H1 (cell line): ENCODE data around the gene SCAMP4. TPM values are rescaled to one million over a fixed set of nuclear protein-coding genes. Genes with fewer than 3 reads are reported as not detected.
"Not testable (repeated sequence)": the region's sequence is repeated elsewhere in the genome, so short reads cannot be mapped to it uniquely, and the experiment has no call there.

ENCODE experiments used
- CTCF ChIA-PET: fragments of 300-600 bp; sonication (Branson Sonifier 250); formaldehyde crosslinking; loops from one replicate; lab custom pipeline; 2021; ENCODE audit not compliant: partially characterized antibody; lab: Charles Lee
- POLR2A ChIA-PET: fragments of 300-600 bp; sonication (Branson Sonifier 250); formaldehyde crosslinking; loops from one replicate; lab custom pipeline; 2021; ENCODE audit warnings: inconsistent platforms; ENCODE audit not compliant: partially characterized antibody; lab: Charles Lee
- DNase-seq, 2 experiments: peaks; one replicate each; pipeline versions ENCODE4 v3.0.0 to v3.0.0-alpha.2; 2010 to 2022; ENCODE audit warnings: low spot score in 2 of 2, low read depth in 1 of 2, mixed read lengths in 1 of 2
- FAIRE-seq: peaks from 2 replicates; lab custom pipeline; 2011; peaks lifted over from hg19 to GRCh38; lab: Jason Lieb, UNC
- H2AFZ ChIP-seq: 2 replicates; pipeline ENCODE4 v1.8.1; 2012; ENCODE audit warnings: low read length, inconsistent platforms
- H2AK5ac ChIP-seq: 2 replicates; pipeline ENCODE4 v1.6.1; 2013; ENCODE audit warnings: low read depth, low read length
- H2BK120ac ChIP-seq: replicated peaks from 2 replicates; pipeline ENCODE3; 2013; ENCODE audit warnings: low read depth, low read length, inconsistent platforms
- H2BK12ac ChIP-seq: 2 replicates; pipeline ENCODE4 v1.6.1; 2013; ENCODE audit warnings: low read depth, low read length
- H2BK15ac ChIP-seq: 2 replicates; pipeline ENCODE4 v1.6.1; 2013; ENCODE audit warnings: low read length
- H2BK20ac ChIP-seq: 2 replicates; pipeline ENCODE4 v1.6.1; 2013; ENCODE audit warnings: low read length
- H2BK5ac ChIP-seq: 2 replicates; pipeline ENCODE4 v1.6.1; 2013; ENCODE audit warnings: low read depth, low read length
- H3K14ac ChIP-seq: 2 replicates; pipeline ENCODE4 v1.6.1; 2013; ENCODE audit warnings: inconsistent platforms; ENCODE audit not compliant: insufficient read length
- H3K18ac ChIP-seq: 2 replicates; pipeline ENCODE4 v1.6.1; 2013; ENCODE audit warnings: low read length; ENCODE audit errors: extremely low read depth
- H3K23ac ChIP-seq: 2 replicates; pipeline ENCODE4 v1.6.1; 2013; ENCODE audit warnings: inconsistent platforms; ENCODE audit not compliant: insufficient read length
- H3K23me2 ChIP-seq: 2 replicates; pipeline ENCODE4 v1.6.1; 2013; ENCODE audit warnings: low read depth, low read length
- H3K27ac ChIP-seq: 2 replicates; pipeline ENCODE4 v1.6.1; 2011; ENCODE audit warnings: low read depth, low read length, inconsistent platforms
- H3K27me3 ChIP-seq, 4 experiments: replicated peaks in 1 of 4; 1 replicate in 1 of 4; 2 replicates in 3 of 4; pipeline versions ENCODE4 v1.6.1 to v1.8.1; 2011 to 2013; ENCODE audit warnings: low read length in 3 of 4, mild to moderate bottlenecking in 3 of 4, inconsistent platforms in 2 of 4, mixed read lengths in 2 of 4, moderate library complexity in 1 of 4; ENCODE audit not compliant: control insufficient read depth in 3 of 4, insufficient read depth in 3 of 4; ENCODE audit errors: extremely low read depth in 1 of 4
- H3K36me3 ChIP-seq, 4 experiments: 2 replicates each; pipeline versions ENCODE4 v1.6.1 to v1.8.1; 2011 to 2013; ENCODE audit warnings: mild to moderate bottlenecking in 4 of 4, low read length in 3 of 4, moderate library complexity in 2 of 4, control low read depth in 1 of 4, inconsistent platforms in 1 of 4; ENCODE audit not compliant: insufficient read depth in 4 of 4, control insufficient read depth in 2 of 4
- H3K4ac ChIP-seq: replicated peaks from 2 replicates; pipeline ENCODE3; 2013; ENCODE audit warnings: low read length, low read depth, mixed read lengths, inconsistent platforms; ENCODE audit not compliant: insufficient read length
- H3K4me1 ChIP-seq, 4 experiments: replicated peaks in 1 of 4; 1 replicate in 1 of 4; 2 replicates in 3 of 4; pipeline versions ENCODE4 v1.6.1 to v1.8.1; 2011 to 2013; ENCODE audit warnings: low read length in 3 of 4, inconsistent platforms in 2 of 4, mixed read lengths in 1 of 4; ENCODE audit not compliant: insufficient read depth in 4 of 4, control insufficient read depth in 3 of 4
- H3K4me2 ChIP-seq, 2 experiments: 2 replicates each; pipeline versions ENCODE4 v1.6.1 to v1.8.1; 2011 to 2013; ENCODE audit warnings: low read depth in 2 of 2, low read length in 2 of 2, control low read depth in 1 of 2, inconsistent platforms in 1 of 2, mild to moderate bottlenecking in 1 of 2; ENCODE audit not compliant: insufficient read depth in 1 of 2
- H3K4me3 ChIP-seq, 4 experiments: fragments of 200-600, 300-600 bp in 1 of 4; sonication (generic), shearing (Covaris generic), sonication (Bioruptor Twin) in 1 of 4; 2 replicates each; pipeline versions ENCODE4 v1.5.1 to v1.8.1; 2011 to 2016; ENCODE audit warnings: low read length in 4 of 4, low read depth in 3 of 4, control low read depth in 2 of 4, inconsistent platforms in 2 of 4, mild to moderate bottlenecking in 2 of 4, mixed read lengths in 1 of 4, moderate library complexity in 1 of 4; ENCODE audit not compliant: insufficient read depth in 2 of 4; ENCODE audit errors: extremely low read depth in 1 of 4
- H3K56ac ChIP-seq: replicated peaks from 2 replicates; pipeline ENCODE3; 2013; ENCODE audit warnings: low read depth, mild to moderate bottlenecking, mixed read lengths, low read length, inconsistent platforms; ENCODE audit not compliant: insufficient read length
- H3K79me1 ChIP-seq: 2 replicates; pipeline ENCODE4 v1.6.1; 2013; ENCODE audit warnings: low read depth, low read length, control low read depth
- H3K79me2 ChIP-seq, 2 experiments: 2 replicates each; pipeline versions ENCODE4 v1.6.1 to v1.8.1; 2012 to 2013; ENCODE audit warnings: low read length in 2 of 2, mild to moderate bottlenecking in 2 of 2, inconsistent platforms in 1 of 2; ENCODE audit not compliant: insufficient read depth in 2 of 2, control insufficient read depth in 1 of 2
- H3K9ac ChIP-seq, 4 experiments: replicated peaks in 1 of 4; 1 replicate in 1 of 4; 2 replicates in 3 of 4; pipeline versions ENCODE4 v1.6.1 to v1.8.1; 2011 to 2013; ENCODE audit warnings: low read depth in 3 of 4, low read length in 3 of 4, control low read depth in 2 of 4, mild to moderate bottlenecking in 2 of 4, moderate library complexity in 2 of 4, inconsistent platforms in 1 of 4; ENCODE audit errors: extremely low read depth in 1 of 4
- H3K9me3 ChIP-seq, 2 experiments: 2 replicates each; pipeline versions ENCODE4 v1.6.1 to v1.8.1; 2012 to 2013; ENCODE audit warnings: mild to moderate bottlenecking in 2 of 2, moderate library complexity in 2 of 2, control low read depth in 1 of 2, inconsistent platforms in 1 of 2, low read depth in 1 of 2, low read length in 1 of 2, mixed read lengths in 1 of 2; ENCODE audit not compliant: insufficient read depth in 2 of 2
- H4K20me1 ChIP-seq, 2 experiments: replicated peaks in 1 of 2; 2 replicates each; pipeline versions ENCODE3 to v1.8.1; 2011 to 2013; ENCODE audit warnings: inconsistent platforms in 2 of 2, low read length in 2 of 2, mild to moderate bottlenecking in 1 of 2; ENCODE audit not compliant: insufficient read depth in 2 of 2, control insufficient read depth in 1 of 2
- H4K5ac ChIP-seq: 2 replicates; pipeline ENCODE4 v1.6.1; 2013; ENCODE audit warnings: low read length, low read depth, mixed read lengths, inconsistent platforms; ENCODE audit not compliant: insufficient read length
- H4K8ac ChIP-seq: 2 replicates; pipeline ENCODE4 v1.8.0; 2013; ENCODE audit warnings: mild to moderate bottlenecking, moderate library complexity, low read length, inconsistent platforms; ENCODE audit not compliant: insufficient read depth; ENCODE audit errors: extremely low read depth
- H4K91ac ChIP-seq: replicated peaks from 2 replicates; pipeline ENCODE3; 2013; ENCODE audit warnings: low read length, mixed read lengths, inconsistent platforms; ENCODE audit not compliant: insufficient read length
- WGBS, 2 experiments: shearing (Covaris generic) in 1 of 2; methylation state at CpG; one replicate each; pipeline versions ENCODE4 v1.1.6 to v1.1.7; 2013 to 2015; ENCODE audit warnings: low lambda C conversion rate in 2 of 2, mixed read lengths in 2 of 2, inconsistent platforms in 1 of 2, low coverage in 1 of 2, missing lambda C conversion rate in 1 of 2; ENCODE audit not compliant: insufficient replicate concordance in 2 of 2, insufficient coverage in 1 of 2, insufficient read length in 1 of 2; ENCODE audit errors: extremely low coverage in 1 of 2, missing lambda C conversion rate in 1 of 2; 5-methylcytosine and 5-hydroxymethylcytosine counted together
- polyA plus RNA-seq, 7 experiments: library from polyadenylated mRNA; depleted of rRNA in 3 of 7; stranded (reverse) in 5 of 7; unstranded in 2 of 7; fragments of >200 nt in 5 of 7; fragments of 200-250 nt in 2 of 7; gene quantifications; 1 replicate in 5 of 7; 2 replicates in 1 of 7; 4 replicates in 1 of 7; pipeline versions ENCODE4 v1.2.1 to v1.2.3, GENCODE V29; 2011 to 2013; ENCODE audit warnings: missing spikeins in 2 of 7, mixed read lengths in 2 of 7
- total RNA-seq: library from RNA; stranded (reverse); fragmentation: NEBNext Ultra II Directional; extraction: Animal tissue kit (Norgen Biotek cat#: 25700); gene quantifications from 2 replicates; pipeline ENCODE4 v1.2.1, GENCODE V29; 2021

The SCAMP4 gene
- total and polyA plus RNA-seq, 2 of the 8 experiments (the other 6 are each of a cell fraction or from before 2014, with no cell fraction given) = 17.1 to 61.4 TPM

GRCh38 chr19:1875265-1875645 lies 29.9 kb upstream of the SCAMP4 start:
- POLR2A ChIA-PET = interaction anchor here (0.9 to 2.6 kb wide), 6 partner anchors 9 to 29 kb away, joined by 3 to 13 read pairs (median 6); partner anchors contain the start of gene ABHD17A
- H3K27ac ChIP-seq, H2BK15ac ChIP-seq: not testable (repeated sequence)

More at GRCh38 chr19:1875265-1875645, 29.9 kb upstream of the SCAMP4 start:
- H3K4me1 ChIP-seq, H4K91ac ChIP-seq, H2BK120ac ChIP-seq, H2AFZ ChIP-seq, H4K20me1 ChIP-seq, H2BK5ac ChIP-seq, DNase-seq, H3K27me3 ChIP-seq, H2BK20ac ChIP-seq, H3K9me3 ChIP-seq, H4K8ac ChIP-seq, H4K5ac ChIP-seq, H2BK12ac ChIP-seq, H3K4ac ChIP-seq, H3K14ac ChIP-seq, H3K79me1 ChIP-seq, H2AK5ac ChIP-seq, H3K23ac ChIP-seq, H3K56ac ChIP-seq, H3K18ac ChIP-seq, H3K36me3 ChIP-seq: not testable (repeated sequence)
- CTCF ChIA-PET = interaction anchor here (0.7 to 2.4 kb wide), 5 partner anchors 11 to 31 kb away, joined by 3 to 12 read pairs (median 5); partner anchors contain the start of genes ADAT3 and SCAMP4
- Histone ChIP-seq H3K4me3 (peak overlapping the region; percentile 86 to 91 (median 88)), H3K9ac (peak overlapping the region; percentile 39 to 78 (median 75)), H3K79me2 (peaks cover 0 to 33% of the 10 kb centered on the region in 2 experiments; a peak in 3 of 4 replicates), H3K4me2 (peak overlapping the region; percentile 89 to 99), H3K23me2 (peaks cover 14% of the 10 kb centered on the region)
- WGBS, 2 experiments = 9% methylated on average over 11 of the region's 11 CpGs; no CpG with 5 or more reads in 1 of the 2 experiments
- peak; percentile 42 for FAIRE-seq
